Cardiac fibroblast (primary cell): ENCODE measurements around the gene ELF3.

ENCODE experiments used
- DNase-seq, 2 donors: peaks; one replicate each; pipeline versions ENCODE4 v3.0.0 to v3.0.0-alpha.2; 2010; ENCODE audit warnings: low read depth in 2 of 2
- H3K4me3 ChIP-seq, 2 donors: replicated peaks in 1 of 2; 1 replicate in 1 of 2; 2 replicates in 1 of 2; pipeline ENCODE4 v1.5.1; 2011; ENCODE audit warnings: low read depth in 2 of 2, low read length in 2 of 2, mild to moderate bottlenecking in 2 of 2, moderate library complexity in 1 of 2
- CTCF ChIP-seq: IDR thresholded peaks from one replicate; pipeline ENCODE4 v1.5.1; 2011; ENCODE audit warnings: low read depth, mild to moderate bottlenecking, low read length, inconsistent platforms

The ELF3 gene

DNA sequence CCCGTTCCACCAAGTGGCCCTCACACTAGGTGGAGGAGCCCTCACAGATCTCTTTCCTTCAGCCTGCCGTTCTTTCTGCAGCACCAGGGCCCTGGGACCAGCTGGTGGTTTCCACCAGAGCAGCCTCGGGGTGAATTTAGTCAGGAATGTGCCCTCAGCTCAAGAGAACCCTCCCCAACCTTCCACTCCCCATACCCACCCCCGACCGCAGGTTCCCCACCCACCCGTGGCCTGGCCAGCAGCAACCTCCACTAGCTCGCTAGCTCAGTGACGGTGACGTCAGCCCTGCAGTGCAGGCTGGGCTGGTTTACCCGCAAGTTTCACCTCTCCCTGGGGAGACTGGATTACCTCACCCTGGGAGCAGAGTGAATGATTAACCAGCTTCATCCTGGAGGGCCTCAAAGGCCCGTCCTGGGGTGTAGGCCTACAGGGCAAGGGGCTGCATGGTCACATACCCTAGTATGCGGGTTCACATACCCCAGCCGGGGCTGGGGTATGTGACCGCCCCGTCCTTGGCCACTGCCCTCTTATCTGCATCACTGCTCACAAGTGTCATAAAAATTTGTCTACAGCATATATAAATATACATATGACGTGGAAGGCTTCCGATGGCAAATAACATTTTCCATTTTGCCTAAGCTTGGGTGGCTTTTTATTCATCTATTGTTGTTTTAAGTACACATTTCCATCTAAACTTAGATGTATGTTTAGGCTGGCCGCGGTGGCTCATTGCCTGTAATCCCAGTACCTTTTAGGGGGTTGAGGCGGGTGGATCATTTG is 24.5 kb downstream of the ELF3 start:
- peak; percentile 95 to 98 for DNase-seq
- no peak for TF ChIP-seq CTCF
- no peak overlapping the region for H3K4me3 ChIP-seq

GRCh38 chr1:202036595-202037387 is 26.4 kb downstream of the ELF3 start:
- no peak overlapping the region for H3K4me3 ChIP-seq
- TF ChIP-seq CTCF: no peak
- DNase-seq: no peak

DNA sequence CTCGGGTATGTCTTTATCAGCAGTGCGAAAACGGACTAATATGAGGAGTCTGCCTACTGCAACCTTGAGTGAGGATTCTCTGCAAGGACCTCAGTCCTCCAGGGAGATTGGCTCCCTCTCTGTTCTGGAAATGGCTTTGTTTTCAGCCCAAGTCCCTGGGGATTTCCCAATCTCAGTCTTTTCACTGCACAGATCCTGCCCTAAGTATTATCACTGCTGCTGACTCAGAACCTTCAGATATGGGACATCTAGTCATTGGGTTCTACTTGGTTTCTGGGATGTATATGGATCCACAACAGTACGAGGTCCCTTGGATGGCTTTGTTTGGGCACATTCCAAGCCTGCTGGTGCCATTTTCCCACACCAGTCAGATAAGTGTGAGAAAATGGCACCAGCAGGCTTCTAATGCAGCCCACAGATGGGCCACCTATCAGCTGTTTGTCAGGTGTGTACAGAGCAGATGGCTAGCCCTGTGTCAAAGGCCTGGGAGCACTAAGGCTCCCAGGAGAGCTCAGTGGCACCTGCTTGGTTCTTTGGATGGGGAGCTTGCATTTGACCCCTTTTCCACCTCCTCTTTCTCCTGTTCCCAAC is 27.4 kb downstream of the ELF3 start:
- H3K4me3 ChIP-seq: no peak overlapping the region
- DNase-seq: peak; percentile 48 to 56
- TF ChIP-seq CTCF: no peak

DNA sequence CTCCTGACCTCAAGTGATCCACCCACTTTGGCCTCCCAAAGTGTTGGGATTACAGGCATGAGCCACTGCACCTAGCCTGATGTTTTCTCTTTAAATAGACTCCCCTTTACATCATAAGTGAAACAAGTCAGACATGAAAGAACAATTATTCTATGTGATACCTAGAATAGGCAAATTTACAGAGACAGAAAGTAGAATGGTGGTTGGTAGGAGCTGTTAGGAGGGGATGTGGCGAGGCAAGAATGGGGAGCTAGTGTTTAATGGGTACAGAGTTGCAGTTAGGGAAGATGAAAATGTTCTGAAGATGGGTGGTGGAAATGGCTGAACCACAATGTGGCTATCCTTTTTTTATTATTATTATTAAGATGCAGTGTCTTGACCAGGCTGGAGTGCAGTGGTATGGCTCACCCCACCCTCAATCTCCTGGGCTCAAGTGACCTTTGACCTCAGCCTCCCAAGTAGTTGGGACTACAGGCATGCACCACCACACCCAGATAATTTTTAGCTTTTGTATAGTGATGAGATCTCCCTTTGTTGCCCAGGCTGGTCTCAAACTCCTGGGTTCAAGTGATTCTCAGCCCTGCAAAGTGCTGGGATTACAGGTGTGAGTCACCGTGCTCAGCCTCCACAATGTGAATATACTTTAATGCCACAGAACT is 28.4 kb downstream of the ELF3 start:
- no peak overlapping the region for H3K4me3 ChIP-seq
- no peak for DNase-seq
- TF ChIP-seq CTCF: no peak

DNA sequence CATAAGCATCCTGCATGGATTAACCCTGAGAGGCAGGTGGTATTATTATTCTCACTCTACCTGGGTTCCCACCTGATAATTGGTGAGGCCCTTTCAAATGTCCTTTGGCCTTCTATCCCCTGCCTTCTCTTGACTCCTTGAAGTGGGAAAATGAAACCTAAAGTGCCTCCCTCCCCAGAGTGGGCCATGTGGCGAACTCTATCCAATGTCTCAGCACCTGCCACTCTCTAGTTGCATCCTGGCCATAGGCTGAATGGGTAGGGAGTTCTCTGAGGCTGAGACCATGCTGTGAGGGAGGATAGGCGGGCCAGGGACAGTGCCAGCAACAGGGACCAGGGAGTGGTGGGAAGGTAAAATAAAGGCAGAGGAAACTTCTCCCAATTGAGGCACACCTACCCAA is 35.3 kb downstream of the ELF3 start:
- DNase-seq: no peak
- TF ChIP-seq CTCF: no peak
- H3K4me3 ChIP-seq: no peak overlapping the region

DNA sequence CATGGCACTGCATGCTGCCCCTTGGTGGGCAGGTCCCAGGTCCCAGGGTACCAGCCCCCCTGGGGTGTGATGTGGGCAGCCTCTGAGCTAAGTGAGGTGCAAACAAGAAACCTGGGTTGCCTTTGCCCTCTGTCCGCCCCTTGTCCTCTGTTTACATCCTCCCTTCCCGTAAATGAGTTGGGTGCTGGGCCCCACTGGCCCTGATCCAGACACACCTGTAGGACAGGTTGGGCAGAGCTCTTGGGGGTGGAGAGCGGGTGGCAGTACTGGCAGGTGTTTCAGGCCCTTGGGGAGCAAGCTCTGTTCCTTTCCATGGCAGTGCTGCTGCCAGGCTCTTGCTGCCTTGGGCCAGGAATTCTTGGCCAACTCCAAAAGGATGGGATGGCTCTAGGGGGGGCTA is 35.8 kb downstream of the ELF3 start:
- no peak for TF ChIP-seq CTCF
- no peak overlapping the region for H3K4me3 ChIP-seq
- no peak for DNase-seq
